Skeletal muscle tissue (tissue), 4 donors: ENCODE results near the gene DPP10. TPM values are rescaled to one million over a fixed set of nuclear protein-coding genes. Genes with fewer than 3 reads are reported as not detected.

ENCODE experiments used
- H3K27ac ChIP-seq: one replicate; pipeline ENCODE4 v1.7.0; 2013; ENCODE audit warnings: mild to moderate bottlenecking, low read depth, low read length, inconsistent platforms
- H3K27me3 ChIP-seq, 3 donors: one replicate each; pipeline ENCODE4 v1.7.0; 2013; ENCODE audit warnings: low read length in 3 of 3; ENCODE audit not compliant: control insufficient read depth in 3 of 3, insufficient read depth in 3 of 3
- H3K36me3 ChIP-seq, 3 donors: one replicate each; pipeline ENCODE4 v1.7.0; 2013; ENCODE audit warnings: low read length in 3 of 3; ENCODE audit not compliant: control insufficient read depth in 3 of 3, insufficient read depth in 3 of 3
- H3K4me1 ChIP-seq, 3 donors: one replicate each; pipeline ENCODE4 v1.7.0; 2013; ENCODE audit warnings: low read length in 3 of 3, mild to moderate bottlenecking in 3 of 3; ENCODE audit not compliant: control insufficient read depth in 3 of 3, insufficient read depth in 3 of 3
- H3K4me3 ChIP-seq, 3 donors: one replicate each; pipeline ENCODE4 v1.7.0; 2013; ENCODE audit warnings: low read length in 3 of 3
- H3K9ac ChIP-seq, 3 donors: one replicate each; pipeline ENCODE4 v1.7.0; 2013; ENCODE audit warnings: low read length in 3 of 3, mild to moderate bottlenecking in 3 of 3, moderate library complexity in 2 of 3, low read depth in 1 of 3
- H3K9me3 ChIP-seq, 3 donors: one replicate each; pipeline ENCODE4 v1.7.0; 2013; ENCODE audit warnings: low read length in 3 of 3; ENCODE audit not compliant: control insufficient read depth in 3 of 3
- total RNA-seq: library from RNA; depleted of rRNA; stranded (reverse); fragments of >200 nt; gene quantifications from one replicate; pipeline ENCODE4 v1.2.3, GENCODE V29; 2014
- donor health status: Osteomylitis.

Gene DPP10
- total RNA-seq, 1 donor from 2014 or later: 1.0 TPM

GRCh38 chr2:114769991-114770390, 327.6 kb downstream of the DPP10 start:
- no peak overlapping the region for H3K4me3 ChIP-seq
- no peak overlapping the region for H3K9ac ChIP-seq
- H3K27me3 ChIP-seq: no peaks in the 10 kb centered on the region
- H3K36me3 ChIP-seq: no peaks in the 10 kb centered on the region
- H3K27ac ChIP-seq: no peak overlapping the region
- H3K4me1 ChIP-seq: no peaks in the 10 kb centered on the region
- no peaks in the 10 kb centered on the region for H3K9me3 ChIP-seq

- Histone ChIP-seq H3K9me3 (no peaks in the 10 kb centered on the region), H3K27me3 (peaks cover 0 to 2% (median 0%) of the 10 kb centered on the region in 3 donors), H3K4me3 (no peak overlapping the region), H3K4me1 (no peaks in the 10 kb centered on the region), H3K36me3 (no peaks in the 10 kb centered on the region), H3K9ac (no peak overlapping the region), H3K27ac (no peak overlapping the region)
Observed at GRCh38 chr2:114784046-114784445, 341.6 kb downstream of the DPP10 start.

GRCh38 chr2:114784890-114785583, 342.6 kb downstream of the DPP10 start:
- no peak overlapping the region for H3K27ac ChIP-seq
- no peak overlapping the region for H3K4me3 ChIP-seq
- H3K36me3 ChIP-seq: no peaks in the 10 kb centered on the region
- no peak overlapping the region for H3K9ac ChIP-seq
- no peaks in the 10 kb centered on the region for H3K4me1 ChIP-seq
- no peaks in the 10 kb centered on the region for H3K9me3 ChIP-seq
- H3K27me3 ChIP-seq: peaks cover 0 to 2% (median 0%) of the 10 kb centered on the region in 3 donors

- no peak overlapping the region for H3K9ac ChIP-seq
- no peaks in the 10 kb centered on the region for H3K36me3 ChIP-seq
- peaks cover 0 to 2% (median 0%) of the 10 kb centered on the region in 3 donors for H3K27me3 ChIP-seq
- H3K27ac ChIP-seq: no peak overlapping the region
- H3K4me1 ChIP-seq: no peaks in the 10 kb centered on the region
- H3K4me3 ChIP-seq: no peak overlapping the region
- no peaks in the 10 kb centered on the region for H3K9me3 ChIP-seq
Observed at GRCh38 chr2:114786901-114787300, 344.5 kb downstream of the DPP10 start.

GRCh38 chr2:114787486-114787885, 345.0 kb downstream of the DPP10 start:
- H3K4me1 ChIP-seq: no peaks in the 10 kb centered on the region
- H3K9ac ChIP-seq: no peak overlapping the region
- H3K9me3 ChIP-seq: no peaks in the 10 kb centered on the region
- H3K27ac ChIP-seq: no peak overlapping the region
- peaks cover 0 to 2% (median 0%) of the 10 kb centered on the region in 3 donors for H3K27me3 ChIP-seq
- no peaks in the 10 kb centered on the region for H3K36me3 ChIP-seq
- H3K4me3 ChIP-seq: no peak overlapping the region

- Histone ChIP-seq H3K36me3 (no peaks in the 10 kb centered on the region), H3K27ac (no peak overlapping the region), H3K27me3 (peaks cover 0 to 2% (median 0%) of the 10 kb centered on the region in 3 donors), H3K9ac (no peak overlapping the region), H3K9me3 (no peaks in the 10 kb centered on the region), H3K4me3 (no peak overlapping the region), H3K4me1 (no peaks in the 10 kb centered on the region)
Observed at GRCh38 chr2:114789989-114790388, 347.5 kb downstream of the DPP10 start.

GRCh38 chr2:114797540-114797939, 355.1 kb downstream of the DPP10 start:
- Histone ChIP-seq H3K4me3 (no peak overlapping the region), H3K27me3 (no peaks in the 10 kb centered on the region), H3K4me1 (no peaks in the 10 kb centered on the region), H3K36me3 (no peaks in the 10 kb centered on the region), H3K27ac (no peak overlapping the region), H3K9ac (no peak overlapping the region), H3K9me3 (no peaks in the 10 kb centered on the region)

- H3K27me3 ChIP-seq: no peaks in the 10 kb centered on the region
- H3K27ac ChIP-seq: no peak overlapping the region
- H3K36me3 ChIP-seq: no peaks in the 10 kb centered on the region
Observed at GRCh38 chr2:114797942-114798341, 355.5 kb downstream of the DPP10 start.

GRCh38 chr2:114800371-114800770, 357.9 kb downstream of the DPP10 start:
- Histone ChIP-seq H3K36me3 (no peaks in the 10 kb centered on the region), H3K9ac (no peak overlapping the region), H3K4me3 (no peak overlapping the region), H3K9me3 (no peaks in the 10 kb centered on the region), H3K27me3 (no peaks in the 10 kb centered on the region), H3K27ac (no peak overlapping the region), H3K4me1 (no peaks in the 10 kb centered on the region)

More at GRCh38 chr2:114797942-114798341, 355.5 kb downstream of the DPP10 start:
- Histone ChIP-seq H3K9me3 (no peaks in the 10 kb centered on the region), H3K9ac (no peak overlapping the region), H3K4me3 (no peak overlapping the region), H3K4me1 (no peaks in the 10 kb centered on the region)

GRCh38 chr2:114805195-114805594, 362.8 kb downstream of the DPP10 start:
- H3K36me3 ChIP-seq: no peaks in the 10 kb centered on the region
- no peaks in the 10 kb centered on the region for H3K4me1 ChIP-seq
- H3K27me3 ChIP-seq: no peaks in the 10 kb centered on the region
- no peaks in the 10 kb centered on the region for H3K9me3 ChIP-seq
- H3K4me3 ChIP-seq: no peak overlapping the region
- H3K27ac ChIP-seq: no peak overlapping the region
- H3K9ac ChIP-seq: no peak overlapping the region
